ENCODE data around the gene RGCC. TPM values are rescaled to one million over a fixed set of nuclear protein-coding genes. Genes with fewer than 3 reads are reported as not detected.

RGCC gene
- total RNA-seq, 1 donor from 2014 or later, result 381 TPM

GRCh38 chr13:41455725-41456419 lies 1.5 kb upstream of the RGCC start:
- no peak for TF ChIP-seq CTCF (IDR thresholded peaks at IDR 0.05)
- no peaks in the 10 kb centered on the region for H3K27me3 ChIP-seq (ENCODE audit: low read depth)
- peak overlapping the region; percentile 95 for H3K27ac ChIP-seq
- intact Hi-C loops (cut with DNase I), result no loop called here
- H3K9me3 ChIP-seq, result no peaks in the 10 kb centered on the region
- DNase-seq, result no peak
- peaks cover 24% of the 10 kb centered on the region for H3K4me1 ChIP-seq
- peaks cover 12% of the 10 kb centered on the region for H3K36me3 ChIP-seq
- no peak overlapping the region for H3K4me3 ChIP-seq
- no peak for ATAC-seq

- ATAC-seq, result peak; percentile 13 to 31
- H3K36me3 ChIP-seq, result peaks cover 30% of the 10 kb centered on the region
- intact Hi-C loops (cut with DNase I), result no loop called here
- H3K4me1 ChIP-seq, result peaks cover 42% of the 10 kb centered on the region
- no peaks in the 10 kb centered on the region for H3K27me3 ChIP-seq (ENCODE audit: low read depth)
- H3K4me3 ChIP-seq, result peak overlapping the region; percentile 80
- H3K27ac ChIP-seq, result peak overlapping the region; percentile 95
- no peak for TF ChIP-seq CTCF (IDR thresholded peaks at IDR 0.05)
- DNase-seq, result peak; percentile 62
- H3K9me3 ChIP-seq, result no peaks in the 10 kb centered on the region
Measured at GRCh38 chr13:41457589-41458186, 338 bp downstream of the RGCC start.

GRCh38 chr13:41458187-41458760 lies 924 bp downstream of the RGCC start:
- ATAC-seq (peak; percentile 34 to 37), DNase-seq (peak; percentile 75)
- peaks cover 35% of the 10 kb centered on the region for H3K36me3 ChIP-seq
- peak overlapping the region; percentile 80 for H3K4me3 ChIP-seq
- H3K9me3 ChIP-seq, result no peaks in the 10 kb centered on the region
- no peak for TF ChIP-seq CTCF (IDR thresholded peaks at IDR 0.05)
- H3K4me1 ChIP-seq, result peaks cover 47% of the 10 kb centered on the region
- peak overlapping the region; percentile 95 for H3K27ac ChIP-seq
- intact Hi-C loops (cut with DNase I), result no loop called here
- H3K27me3 ChIP-seq (ENCODE audit: low read depth), result no peaks in the 10 kb centered on the region

GRCh38 chr13:41458761-41459431 lies 1.5 kb downstream of the RGCC start:
- Histone ChIP-seq H3K4me1 (peaks cover 52% of the 10 kb centered on the region), H3K9me3 (no peaks in the 10 kb centered on the region), H3K4me3 (peak overlapping the region; percentile 80), H3K27ac (peak overlapping the region; percentile 95), H3K36me3 (peaks cover 39% of the 10 kb centered on the region), H3K27me3 (ENCODE audit: low read depth) (no peaks in the 10 kb centered on the region)
- TF ChIP-seq CTCF (IDR thresholded peaks at IDR 0.05), result peak; percentile 70
- DNase-seq (peak; percentile 65), ATAC-seq (peak; percentile 22 to 32)
- intact Hi-C loops (cut with DNase I), result no loop called here

GRCh38 chr13:41459432-41460073 lies 2.2 kb downstream of the RGCC start:
- ATAC-seq (no peak), DNase-seq (no peak)
- peaks cover 59% of the 10 kb centered on the region for H3K4me1 ChIP-seq
- H3K4me3 ChIP-seq, result peak overlapping the region; percentile 80
- TF ChIP-seq CTCF (IDR thresholded peaks at IDR 0.05), result no peak
- peaks cover 46% of the 10 kb centered on the region for H3K36me3 ChIP-seq
- no peaks in the 10 kb centered on the region for H3K9me3 ChIP-seq
- no peaks in the 10 kb centered on the region for H3K27me3 ChIP-seq (ENCODE audit: low read depth)
- intact Hi-C loops (cut with DNase I), result no loop called here
- H3K27ac ChIP-seq, result peak overlapping the region; percentile 95
